Smooth muscle cell (in vitro differentiated cells): ENCODE measurements around the gene COQ10B. TPM values are rescaled to one million over a fixed set of nuclear protein-coding genes. Genes with fewer than 3 reads are reported as not detected.
A peak's percentile ranks its signal among the peaks of the same experiment; 100 is the strongest.

Experiments used
- DNase-seq: peaks from one replicate; lab custom pipeline; 2025; ENCODE audit not compliant: unreplicated experiment; lab: John Stamatoyannopoulos, UW
- H2AFZ ChIP-seq: fragments of 200-600 bp; sonication (generic); 2 replicates; pipeline ENCODE4 v1.6.0; 2016; ENCODE audit warnings: antibody characterized with exemption, low read depth, mild to moderate bottlenecking
- H3F3A ChIP-seq: fragments of 200-600 bp; sonication (generic); 2 replicates; pipeline ENCODE4 v1.6.0; 2017; ENCODE audit warnings: antibody characterized with exemption, low read depth
- H3K27ac ChIP-seq: fragments of 200-600 bp; sonication (generic); 2 replicates; pipeline ENCODE4 v1.5.1; 2016; ENCODE audit warnings: low read depth, mild to moderate bottlenecking
- H3K27me3 ChIP-seq: fragments of 200-600 bp; sonication (generic); 2 replicates; pipeline ENCODE4 v1.6.1; 2016; ENCODE audit warnings: low read depth, mild to moderate bottlenecking
- H3K36me3 ChIP-seq: fragments of 200-600 bp; sonication (generic); 2 replicates; pipeline ENCODE4 v1.5.1; 2016; ENCODE audit warnings: low read depth
- H3K4me1 ChIP-seq: fragments of 200-600 bp; sonication (generic); 2 replicates; pipeline ENCODE4 v1.5.1; 2016; ENCODE audit warnings: low read depth
- H3K4me2 ChIP-seq: fragments of 200-600 bp; sonication (generic); 2 replicates; pipeline ENCODE4 v1.6.0; 2016; ENCODE audit warnings: mild to moderate bottlenecking
- H3K4me3 ChIP-seq: fragments of 200-600 bp; sonication (generic); 2 replicates; pipeline ENCODE4 v1.5.1; 2016; ENCODE audit warnings: mild to moderate bottlenecking
- H3K79me2 ChIP-seq: fragments of 200-600 bp; sonication (generic); 2 replicates; pipeline ENCODE4 v1.6.0; 2016; ENCODE audit warnings: low read depth, mild to moderate bottlenecking
- H3K9ac ChIP-seq: fragments of 200-600 bp; sonication (generic); 2 replicates; pipeline ENCODE4 v1.6.0; 2016; ENCODE audit warnings: low read depth
- H3K9me3 ChIP-seq: fragments of 200-600 bp; sonication (generic); replicated peaks from 2 replicates; pipeline ENCODE4 v1.5.1; 2016; ENCODE audit warnings: low read depth
- H4K20me1 ChIP-seq: fragments of 200-600 bp; sonication (generic); 2 replicates; pipeline ENCODE4 v1.6.0; 2016; ENCODE audit warnings: low read depth
- WGBS: methylation state at CpG from one replicate; pipeline ENCODE4 v1.1.7; 2016; ENCODE audit warnings: low lambda C conversion rate; 5-methylcytosine and 5-hydroxymethylcytosine counted together
- polyA plus RNA-seq: library from polyadenylated mRNA; unstranded; fragments of >200 nt; fragmentation: Nextera tagmentation; extraction: Ambion mirVana; gene quantifications from 2 replicates; pipeline ENCODE4 v1.2.1, GENCODE V29; 2016
- total RNA-seq: library from RNA; depleted of rRNA; stranded (reverse); fragments of >200 nt; gene quantifications from 2 replicates; pipeline ENCODE4 v1.2.3, GENCODE V29; 2014
- TF ChIP-seq, protein P1 (sequence below): fragments of 200-600 bp; sonication (generic); IDR thresholded peaks from 2 replicates; pipeline ENCODE4 v1.5.1; 2017; ENCODE audit warnings: borderline replicate concordance, mild to moderate bottlenecking, antibody characterized with exemption; ENCODE audit not compliant: insufficient read depth, poor library complexity, severe bottlenecking

COQ10B gene
- total and polyA plus RNA-seq, 2 experiments from 2014 or later = 50.6 to 61.5 TPM

DNA sequence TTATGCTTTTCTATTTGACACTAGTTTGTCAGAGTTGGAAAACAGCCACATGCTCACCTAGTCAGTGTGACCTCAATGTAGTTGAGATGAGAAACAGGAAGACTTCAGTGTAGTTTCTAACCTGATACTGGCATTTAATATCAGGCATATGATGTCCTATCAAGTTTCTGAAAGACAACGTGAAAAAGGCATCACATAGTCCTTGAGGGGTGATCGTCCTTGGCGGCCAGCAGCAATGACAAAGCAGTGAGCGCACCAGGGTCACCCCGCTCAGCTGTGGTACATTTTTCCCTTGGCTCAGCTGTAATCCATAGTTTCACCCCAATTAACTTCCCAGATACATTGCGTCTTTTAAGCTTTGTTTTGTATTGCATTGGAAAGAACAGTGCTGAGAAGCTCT, 51.2 kb downstream of the COQ10B start:
- H3K9me3 ChIP-seq = no peaks in the 10 kb centered on the region
- 95% methylated on average over 6 of the region's 6 CpGs for WGBS
- TF ChIP-seq, protein P1, sequence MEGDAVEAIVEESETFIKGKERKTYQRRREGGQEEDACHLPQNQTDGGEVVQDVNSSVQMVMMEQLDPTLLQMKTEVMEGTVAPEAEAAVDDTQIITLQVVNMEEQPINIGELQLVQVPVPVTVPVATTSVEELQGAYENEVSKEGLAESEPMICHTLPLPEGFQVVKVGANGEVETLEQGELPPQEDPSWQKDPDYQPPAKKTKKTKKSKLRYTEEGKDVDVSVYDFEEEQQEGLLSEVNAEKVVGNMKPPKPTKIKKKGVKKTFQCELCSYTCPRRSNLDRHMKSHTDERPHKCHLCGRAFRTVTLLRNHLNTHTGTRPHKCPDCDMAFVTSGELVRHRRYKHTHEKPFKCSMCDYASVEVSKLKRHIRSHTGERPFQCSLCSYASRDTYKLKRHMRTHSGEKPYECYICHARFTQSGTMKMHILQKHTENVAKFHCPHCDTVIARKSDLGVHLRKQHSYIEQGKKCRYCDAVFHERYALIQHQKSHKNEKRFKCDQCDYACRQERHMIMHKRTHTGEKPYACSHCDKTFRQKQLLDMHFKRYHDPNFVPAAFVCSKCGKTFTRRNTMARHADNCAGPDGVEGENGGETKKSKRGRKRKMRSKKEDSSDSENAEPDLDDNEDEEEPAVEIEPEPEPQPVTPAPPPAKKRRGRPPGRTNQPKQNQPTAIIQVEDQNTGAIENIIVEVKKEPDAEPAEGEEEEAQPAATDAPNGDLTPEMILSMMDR = no peak
- DNase-seq = no peak
- no peaks in the 10 kb centered on the region for H3F3A ChIP-seq
- no peak overlapping the region for H3K4me2 ChIP-seq
- H3K4me3 ChIP-seq = no peak overlapping the region
- H3K79me2 ChIP-seq = peaks cover 36% of the 10 kb centered on the region
- H3K4me1 ChIP-seq = peaks cover 16% of the 10 kb centered on the region
- H3K9ac ChIP-seq = no peak overlapping the region
- no peaks in the 10 kb centered on the region for H4K20me1 ChIP-seq
- no peak overlapping the region for H3K27ac ChIP-seq
- no peaks in the 10 kb centered on the region for H3K27me3 ChIP-seq
- H2AFZ ChIP-seq = no peak overlapping the region
- H3K36me3 ChIP-seq = peaks cover 9% of the 10 kb centered on the region

DNA sequence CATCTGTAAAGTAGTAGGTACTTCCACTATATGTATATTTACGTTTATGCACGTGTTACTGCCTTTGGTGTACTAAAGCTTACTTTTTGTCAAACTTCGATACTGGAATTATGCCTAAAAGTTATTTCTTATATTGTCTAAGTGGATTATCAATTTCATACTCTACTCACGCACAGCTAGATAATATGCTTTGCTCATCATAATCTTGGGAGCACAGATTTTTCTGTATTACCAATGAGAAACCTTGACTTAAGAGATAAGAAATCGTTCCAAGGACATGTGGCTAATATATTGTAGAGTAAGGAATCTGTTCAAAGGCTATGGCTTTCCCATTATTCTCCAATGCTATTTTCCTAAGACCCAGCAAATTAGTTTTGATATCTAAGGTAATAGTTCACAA, 53.3 kb downstream of the COQ10B start:
- Histone ChIP-seq H3K79me2 (peaks cover 24% of the 10 kb centered on the region), H3K27ac (no peak overlapping the region)
- WGBS = 96% methylated on average over 5 of the region's 5 CpGs

DNA sequence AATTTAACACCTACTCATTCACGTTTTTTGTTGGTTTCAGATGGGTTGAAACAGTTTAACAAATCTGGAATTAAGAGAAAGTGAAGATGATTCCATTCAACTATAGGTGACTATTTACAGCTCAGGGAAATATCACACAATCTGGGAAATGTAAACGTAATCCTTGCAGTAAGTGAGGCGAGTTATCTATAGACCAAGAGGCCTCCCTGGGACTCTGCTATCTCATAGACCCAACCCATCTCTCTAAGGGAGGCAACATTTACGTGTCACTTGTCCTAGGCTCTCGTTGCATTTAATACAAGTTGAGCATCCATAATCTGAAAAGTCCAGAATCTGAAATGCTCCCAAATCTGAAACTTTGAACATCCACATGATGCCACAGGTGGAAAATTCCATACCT, 60.6 kb downstream of the COQ10B start:
- Histone ChIP-seq H3K4me3 (no peak overlapping the region), H3K4me2 (no peak overlapping the region), H3K36me3 (no peaks in the 10 kb centered on the region), H3K27ac (no peak overlapping the region), H3K79me2 (peaks cover 30% of the 10 kb centered on the region), H3F3A (peaks cover 7% of the 10 kb centered on the region), H2AFZ (no peak overlapping the region), H3K4me1 (peaks cover 18% of the 10 kb centered on the region), H3K9ac (no peak overlapping the region), H3K27me3 (no peaks in the 10 kb centered on the region), H3K9me3 (no peaks in the 10 kb centered on the region), H4K20me1 (peaks cover 23% of the 10 kb centered on the region)
- TF ChIP-seq, protein P1 = no peak
- no peak for DNase-seq
- WGBS = 85% methylated on average over 5 of the region's 5 CpGs

More for the DNA sequence above, 53.3 kb downstream of the COQ10B start:
- H3K9ac ChIP-seq = no peak overlapping the region
- peaks cover 13% of the 10 kb centered on the region for H3K4me1 ChIP-seq
- DNase-seq = no peak
- H2AFZ ChIP-seq = no peak overlapping the region
- no peak overlapping the region for H3K4me2 ChIP-seq
- H3K36me3 ChIP-seq = peaks cover 9% of the 10 kb centered on the region
- H3K4me3 ChIP-seq = no peak overlapping the region
- no peaks in the 10 kb centered on the region for H4K20me1 ChIP-seq
- TF ChIP-seq, protein P1 = no peak
- H3F3A ChIP-seq = no peaks in the 10 kb centered on the region
- H3K9me3 ChIP-seq = no peaks in the 10 kb centered on the region
- H3K27me3 ChIP-seq = no peaks in the 10 kb centered on the region

DNA sequence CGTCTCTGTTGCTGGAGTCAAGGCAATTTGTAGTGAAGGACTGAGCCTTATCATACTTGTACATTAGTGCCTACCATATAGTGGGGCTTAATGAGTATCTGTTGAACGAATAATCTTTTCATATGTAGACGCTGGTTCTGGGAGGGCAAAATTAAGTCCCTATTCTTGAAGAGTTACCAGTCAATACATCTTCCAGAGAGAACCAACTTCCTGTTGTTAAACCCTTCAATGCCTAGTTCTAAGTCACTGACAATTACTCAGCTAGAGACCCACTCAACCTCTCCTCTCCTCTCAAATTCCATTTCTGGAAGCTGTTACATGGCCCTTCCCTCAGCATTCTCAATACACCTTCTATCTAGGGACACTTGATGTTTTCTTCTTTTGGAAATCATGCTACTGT, 61.4 kb downstream of the COQ10B start:
- peak overlapping the region; percentile 92 for H3K9ac ChIP-seq
- no peaks in the 10 kb centered on the region for H3K9me3 ChIP-seq
- peaks cover 39% of the 10 kb centered on the region for H3K79me2 ChIP-seq
- 45% methylated on average over 3 of the region's 3 CpGs for WGBS
- TF ChIP-seq, protein P1 = no peak
- DNase-seq = no peak
- peak overlapping the region; percentile 90 for H2AFZ ChIP-seq
- peaks cover 32% of the 10 kb centered on the region for H4K20me1 ChIP-seq
- peaks cover 7% of the 10 kb centered on the region for H3F3A ChIP-seq
- H3K27me3 ChIP-seq = no peaks in the 10 kb centered on the region
- peak overlapping the region; percentile 58 for H3K27ac ChIP-seq
- H3K4me2 ChIP-seq = peak overlapping the region; percentile 90
- peaks cover 18% of the 10 kb centered on the region for H3K4me1 ChIP-seq
- H3K4me3 ChIP-seq = peak overlapping the region; percentile 97
- H3K36me3 ChIP-seq = no peaks in the 10 kb centered on the region
